Measurements from ENCODE around the gene SULT1C3.

SULT1C3 gene

GRCh38 chr2:108260773-108261172 is 21.0 kb downstream of the SULT1C3 start:
- Histone ChIP-seq H3K9me3 (no peaks in the 10 kb centered on the region), H3K4me1 (no peaks in the 10 kb centered on the region), H3K27me3 (no peaks in the 10 kb centered on the region), H3K4me3 (no peak overlapping the region), H3K36me3 (no peaks in the 10 kb centered on the region), H3K27ac (no peak overlapping the region)
- intact Hi-C loops (cut with DNase I; ENCODE audit: low total_unique reads): no loop called here
- no peak for TF ChIP-seq CTCF (IDR thresholded peaks at IDR 0.05)
- DNase-seq: no peak

GRCh38 chr2:108262036-108262435 is 22.3 kb downstream of the SULT1C3 start:
- H3K4me3 ChIP-seq: no peak overlapping the region
- DNase-seq: no peak
- intact Hi-C loops (cut with DNase I; ENCODE audit: low total_unique reads): no loop called here
- peaks cover 0 to under 1% (median 0%) of the 10 kb centered on the region in 4 donors for H3K4me1 ChIP-seq
- no peak overlapping the region for H3K27ac ChIP-seq
- TF ChIP-seq CTCF (IDR thresholded peaks at IDR 0.05): no peak
- no peaks in the 10 kb centered on the region for H3K27me3 ChIP-seq
- H3K9me3 ChIP-seq: no peaks in the 10 kb centered on the region
- H3K36me3 ChIP-seq: no peaks in the 10 kb centered on the region

GRCh38 chr2:108263401-108263800 is 23.6 kb downstream of the SULT1C3 start:
- H3K4me3 ChIP-seq: no peak overlapping the region
- intact Hi-C loops (cut with DNase I; ENCODE audit: low total_unique reads): no loop called here
- no peaks in the 10 kb centered on the region for H3K36me3 ChIP-seq
- no peak for DNase-seq
- H3K27ac ChIP-seq: no peak overlapping the region
- no peaks in the 10 kb centered on the region for H3K27me3 ChIP-seq
- no peaks in the 10 kb centered on the region for H3K9me3 ChIP-seq
- peaks cover 0 to 14% (median 0%) of the 10 kb centered on the region in 4 donors for H3K4me1 ChIP-seq
- TF ChIP-seq CTCF (IDR thresholded peaks at IDR 0.05): no peak

- no peak overlapping the region for H3K27ac ChIP-seq
- no peak overlapping the region for H3K4me3 ChIP-seq
- H3K27me3 ChIP-seq: no peaks in the 10 kb centered on the region
- no peak for DNase-seq
- peaks cover 0 to 14% (median 0%) of the 10 kb centered on the region in 4 donors for H3K4me1 ChIP-seq
- H3K9me3 ChIP-seq: no peaks in the 10 kb centered on the region
- intact Hi-C loops (cut with DNase I; ENCODE audit: low total_unique reads): no loop called here
- TF ChIP-seq CTCF (IDR thresholded peaks at IDR 0.05): no peak
- no peaks in the 10 kb centered on the region for H3K36me3 ChIP-seq
Observed at GRCh38 chr2:108266218-108266617, 26.4 kb downstream of the SULT1C3 start.

- H3K4me3 ChIP-seq: no peak overlapping the region
- TF ChIP-seq CTCF (IDR thresholded peaks at IDR 0.05): no peak
- no peak for DNase-seq
Observed at GRCh38 chr2:108267101-108267500, 27.3 kb downstream of the SULT1C3 start.

GRCh38 chr2:108268001-108268400 is 28.2 kb downstream of the SULT1C3 start:
- peak overlapping the region; percentile 43 to 51 for H3K27ac ChIP-seq
- TF ChIP-seq CTCF (IDR thresholded peaks at IDR 0.05): no peak
- DNase-seq: no peak
- H3K36me3 ChIP-seq: no peaks in the 10 kb centered on the region
- H3K4me1 ChIP-seq: peaks cover 0 to 24% (median 0%) of the 10 kb centered on the region in 4 donors
- no peaks in the 10 kb centered on the region for H3K9me3 ChIP-seq
- intact Hi-C loops (cut with DNase I; ENCODE audit: low total_unique reads): no loop called here
- H3K27me3 ChIP-seq: no peaks in the 10 kb centered on the region
- H3K4me3 ChIP-seq: no peak overlapping the region

More at GRCh38 chr2:108267101-108267500, 27.3 kb downstream of the SULT1C3 start:
- intact Hi-C loops (cut with DNase I; ENCODE audit: low total_unique reads): no loop called here
- H3K9me3 ChIP-seq: no peaks in the 10 kb centered on the region
- peak overlapping the region; percentile 43 to 51 for H3K27ac ChIP-seq
- no peaks in the 10 kb centered on the region for H3K36me3 ChIP-seq
- no peaks in the 10 kb centered on the region for H3K27me3 ChIP-seq
- H3K4me1 ChIP-seq: peaks cover 0 to 16% (median 0%) of the 10 kb centered on the region in 4 donors
